Measurements from ENCODE around the gene ROBO1.

GRCh38 chr3:79461129-79461792, 306.5 kb downstream of the ROBO1 start:
- TF ChIP-seq CTCF (conservative IDR thresholded peaks at IDR 0.05) (no peak), ZFX (IDR thresholded peaks at IDR 0.05) (no peak)
